ENCODE results near the gene UBA6.
A peak's percentile ranks its signal among the peaks of the same experiment; 100 is the strongest.

UBA6 gene

DNA sequence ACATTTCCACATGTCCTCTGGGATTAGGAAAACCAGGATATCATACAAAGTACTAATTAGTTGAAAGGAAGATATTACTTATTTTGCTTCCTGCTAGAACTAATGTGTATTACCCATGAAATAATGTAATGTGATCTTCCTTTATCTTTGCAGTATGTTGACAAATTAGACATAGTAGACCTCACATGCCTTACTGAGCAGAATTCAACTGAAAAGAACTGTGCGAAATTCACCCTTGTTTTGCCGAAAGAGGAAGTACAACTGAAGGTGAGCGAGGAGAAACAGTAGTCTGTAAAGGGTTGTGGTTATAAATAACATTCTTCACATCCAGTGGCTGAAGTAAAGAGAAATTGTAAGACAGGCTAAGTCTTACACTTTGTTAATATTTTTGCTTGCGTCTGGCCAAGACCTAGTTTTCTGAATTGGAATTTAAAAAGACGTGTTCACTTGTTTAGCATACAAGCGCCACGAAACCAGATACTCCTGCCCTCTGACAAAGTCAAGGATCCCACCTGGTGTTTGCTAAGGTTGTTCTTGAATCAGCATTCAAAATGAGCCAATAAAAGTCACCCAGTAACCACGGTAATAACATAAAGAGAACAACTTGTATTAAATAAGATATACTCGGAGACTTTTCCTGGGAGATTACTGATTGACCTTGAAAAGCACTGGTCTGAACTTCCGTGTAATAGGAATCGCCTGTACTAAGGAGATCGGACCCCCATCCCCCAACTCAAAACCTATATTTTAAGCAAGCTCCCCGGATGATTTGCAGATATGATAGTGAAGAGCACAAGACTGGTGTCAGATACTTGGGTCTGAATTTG lies 125.5 kb downstream of the UBA6 start:
- peak in 2 of 3 experiments; percentile 31 to 81 for DNase-seq

DNA sequence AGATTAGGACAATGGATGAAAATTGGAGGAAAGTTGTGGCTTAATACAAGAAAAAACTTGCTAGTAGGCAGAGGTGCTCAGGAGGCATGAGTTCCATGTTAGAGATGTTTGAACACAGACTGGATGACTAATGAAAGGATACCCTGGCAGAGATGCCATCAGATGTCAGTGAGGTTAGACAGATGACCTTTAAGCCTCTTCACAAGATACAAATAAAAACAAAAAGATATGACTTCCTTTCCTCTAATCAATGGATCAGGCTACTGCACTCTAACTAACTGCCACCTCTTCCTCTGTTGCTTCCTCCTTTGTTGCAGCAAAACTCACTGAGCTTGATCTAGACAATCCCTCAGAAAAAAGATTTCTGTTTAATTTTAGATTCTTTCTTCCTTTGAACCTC lies 127.8 kb downstream of the UBA6 start:
- DNase-seq: no peak

DNA sequence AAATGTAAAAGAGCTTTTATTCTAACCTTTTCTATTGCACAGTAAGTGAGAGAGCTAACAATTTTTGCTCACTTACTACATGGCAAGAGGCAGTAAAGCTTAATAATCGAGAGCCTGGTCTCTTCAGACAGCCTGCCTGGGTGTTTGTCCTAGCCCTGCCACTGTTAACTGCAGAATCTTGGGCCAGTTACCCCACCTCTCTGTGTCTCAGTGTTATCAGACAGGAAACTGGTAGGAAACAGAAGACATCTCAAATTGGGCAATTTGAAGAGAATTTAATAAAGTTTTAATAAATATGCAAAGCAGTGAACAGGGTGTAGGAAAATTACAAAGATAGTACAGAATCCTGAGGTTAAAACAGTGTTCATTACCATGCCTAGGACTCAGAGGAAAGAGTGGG lies 129.0 kb downstream of the UBA6 start:
- DNase-seq: no peak

DNA sequence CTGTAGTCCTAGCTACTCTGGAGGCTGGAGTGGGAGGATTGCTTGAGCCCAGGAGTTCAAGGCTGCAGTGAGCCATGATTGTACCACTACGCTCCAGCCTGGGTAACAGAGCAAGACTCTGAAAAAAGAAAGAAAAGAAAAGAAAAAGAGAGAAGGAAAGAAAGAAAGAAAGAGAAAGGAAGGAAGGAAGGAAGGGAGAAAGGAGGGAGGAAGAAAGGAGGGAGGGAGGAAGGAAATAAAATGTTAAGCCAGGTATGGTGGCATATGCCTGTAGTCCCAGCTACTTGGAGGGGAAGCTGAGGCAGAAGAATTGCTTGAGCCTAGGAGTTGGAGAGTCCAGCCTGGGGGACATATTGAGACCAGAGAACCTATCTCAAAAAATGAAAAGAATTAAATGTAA lies 130.4 kb downstream of the UBA6 start:
- DNase-seq: no peak

DNA sequence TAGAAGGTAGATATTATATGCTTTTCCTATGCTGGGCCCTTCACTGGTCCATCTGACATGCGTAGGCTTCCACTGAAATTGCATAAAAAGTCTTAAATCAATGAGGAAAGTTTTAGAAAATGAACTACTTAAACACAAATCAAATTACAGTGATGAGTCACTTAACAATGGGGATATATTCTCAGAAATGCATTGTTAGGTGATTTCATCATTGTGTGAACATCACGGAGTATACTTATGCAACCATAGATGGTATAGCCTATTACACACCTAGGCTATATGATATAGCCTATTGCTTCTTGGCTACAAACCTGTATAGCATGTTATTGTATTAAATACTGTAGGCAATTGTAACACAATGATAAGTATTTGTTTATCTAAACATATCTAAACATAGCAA lies 132.1 kb downstream of the UBA6 start:
- no peak for DNase-seq

DNA sequence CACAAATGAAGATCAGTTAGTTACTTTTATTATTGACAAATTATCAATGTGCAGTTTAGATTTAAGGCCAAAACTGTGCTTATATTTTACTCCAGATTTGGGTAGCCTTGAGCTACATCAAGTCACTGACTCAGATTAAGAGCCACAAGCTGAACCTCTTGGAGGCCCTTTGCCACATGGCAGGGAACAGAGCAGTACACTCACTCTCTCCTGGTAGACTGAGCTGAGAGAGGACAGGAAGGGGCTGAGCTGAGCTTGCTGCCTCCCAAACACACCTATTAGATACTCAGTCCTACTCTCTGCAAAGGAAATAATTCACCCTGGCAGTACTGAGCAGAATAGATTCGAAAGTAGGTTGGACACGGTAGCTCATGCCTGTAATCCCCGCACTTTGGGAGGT lies 134.6 kb downstream of the UBA6 start:
- DNase-seq: no peak

DNA sequence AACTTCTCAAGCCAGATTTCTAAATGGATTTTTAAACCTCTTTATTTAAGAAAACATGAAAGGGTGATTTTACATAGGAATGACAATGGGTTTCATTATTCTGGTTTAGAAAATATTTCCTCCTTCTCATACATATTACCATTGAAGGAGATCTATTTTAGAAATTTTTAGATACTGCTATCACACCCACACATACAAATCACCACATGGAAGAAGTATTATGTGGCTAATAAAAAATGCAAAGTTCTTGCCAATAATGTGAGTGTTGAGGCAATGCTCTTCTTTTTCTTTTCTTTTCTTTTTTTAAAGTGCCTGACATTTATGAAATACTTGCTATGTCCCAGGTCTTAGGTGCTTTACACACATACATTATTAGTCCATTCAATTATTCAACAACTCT lies 135.7 kb downstream of the UBA6 start:
- DNase-seq: no peak
